Suprapubic skin (tissue), 4 donors: ENCODE measurements around the gene P4HA1. TPM values are rescaled to one million over a fixed set of nuclear protein-coding genes. Genes with fewer than 3 reads are reported as not detected.

Experiments used
- DNase-seq, 2 donors: peaks; one replicate each; pipeline ENCODE4 v3.0.0-alpha.2; 2019; ENCODE audit warnings: low spot score in 2 of 2
- H3K27ac ChIP-seq: fragments of 200-600 bp; sonication (generic); one replicate; pipeline ENCODE4 v1.5.1; 2019
- H3K27me3 ChIP-seq: fragments of 200-600 bp; sonication (generic); one replicate; pipeline ENCODE4 v1.5.1; 2019
- H3K36me3 ChIP-seq: fragments of 200-600 bp; sonication (generic); one replicate; pipeline ENCODE4 v1.5.1; 2019
- H3K4me1 ChIP-seq: fragments of 200-600 bp; sonication (generic); one replicate; pipeline ENCODE4 v1.5.1; 2019
- H3K4me3 ChIP-seq: fragments of 200-600 bp; sonication (generic); one replicate; pipeline ENCODE4 v1.5.1; 2019; ENCODE audit warnings: mild to moderate bottlenecking
- H3K9me3 ChIP-seq: fragments of 200-600 bp; sonication (generic); one replicate; pipeline ENCODE4 v1.5.1; 2019
- EP300 ChIP-seq: sonication (generic); formaldehyde crosslinking; IDR thresholded peaks from one replicate; pipeline ENCODE4 v1.6.1; 2017; ENCODE audit warnings: antibody characterized with exemption
- POLR2A ChIP-seq, 2 donors: fragments of 450-650 bp; IDR thresholded peaks; one replicate each; pipeline ENCODE4 v1.6.1; 2017; ENCODE audit warnings: antibody characterized with exemption in 2 of 2, mild to moderate bottlenecking in 2 of 2, moderate library complexity in 2 of 2
- POLR2AphosphoS5 ChIP-seq, 3 donors: sonication (generic); formaldehyde crosslinking; IDR thresholded peaks; one replicate each; pipeline ENCODE4 v1.6.1; 2017; ENCODE audit warnings: antibody characterized with exemption in 3 of 3
- WGBS: methylation state at CpG from one replicate; pipeline ENCODE4 v1.1.5; 2018; 5-methylcytosine and 5-hydroxymethylcytosine counted together
- total RNA-seq, 4 donors: library from RNA; depleted of rRNA; stranded (reverse); fragments of >200 nt; gene quantifications; one replicate each; pipeline ENCODE4 v1.1.0, GENCODE V29; 2016
- TF ChIP-seq, protein P1 (sequence below), 2 donors: fragments of 200-600 bp in 1 of 2; fragments of 450-650 bp in 1 of 2; sonication (generic) in 1 of 2; IDR thresholded peaks; one replicate each; pipeline ENCODE4 v1.5.1; 2016 to 2019; ENCODE audit warnings: antibody characterized with exemption in 2 of 2, mild to moderate bottlenecking in 1 of 2, moderate library complexity in 1 of 2

The P4HA1 gene
- total RNA-seq, 4 donors from 2014 or later: 10.6 to 19.5 (median 16.0) TPM

- WGBS: 94% methylated on average over 2 of the region's 2 CpGs
- Histone ChIP-seq H3K9me3 (no peaks in the 10 kb centered on the region), H3K27ac (no peak overlapping the region), H3K4me1 (no peaks in the 10 kb centered on the region), H3K27me3 (no peaks in the 10 kb centered on the region), H3K36me3 (peaks cover 46% of the 10 kb centered on the region), H3K4me3 (no peak overlapping the region)
- DNase-seq: no peak
- no peak for TF ChIP-seq EP300
- no peak for TF ChIP-seq POLR2A (IDR thresholded peaks at IDR 0.05)
- TF ChIP-seq POLR2AphosphoS5 (IDR thresholded peaks at IDR 0.05): no peak
- TF ChIP-seq, protein P1, sequence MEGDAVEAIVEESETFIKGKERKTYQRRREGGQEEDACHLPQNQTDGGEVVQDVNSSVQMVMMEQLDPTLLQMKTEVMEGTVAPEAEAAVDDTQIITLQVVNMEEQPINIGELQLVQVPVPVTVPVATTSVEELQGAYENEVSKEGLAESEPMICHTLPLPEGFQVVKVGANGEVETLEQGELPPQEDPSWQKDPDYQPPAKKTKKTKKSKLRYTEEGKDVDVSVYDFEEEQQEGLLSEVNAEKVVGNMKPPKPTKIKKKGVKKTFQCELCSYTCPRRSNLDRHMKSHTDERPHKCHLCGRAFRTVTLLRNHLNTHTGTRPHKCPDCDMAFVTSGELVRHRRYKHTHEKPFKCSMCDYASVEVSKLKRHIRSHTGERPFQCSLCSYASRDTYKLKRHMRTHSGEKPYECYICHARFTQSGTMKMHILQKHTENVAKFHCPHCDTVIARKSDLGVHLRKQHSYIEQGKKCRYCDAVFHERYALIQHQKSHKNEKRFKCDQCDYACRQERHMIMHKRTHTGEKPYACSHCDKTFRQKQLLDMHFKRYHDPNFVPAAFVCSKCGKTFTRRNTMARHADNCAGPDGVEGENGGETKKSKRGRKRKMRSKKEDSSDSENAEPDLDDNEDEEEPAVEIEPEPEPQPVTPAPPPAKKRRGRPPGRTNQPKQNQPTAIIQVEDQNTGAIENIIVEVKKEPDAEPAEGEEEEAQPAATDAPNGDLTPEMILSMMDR (IDR thresholded peaks at IDR 0.05): no peak
Measured at GRCh38 chr10:73054286-73054685, 42.4 kb downstream of the P4HA1 start.

- WGBS: 76% methylated on average over 4 of the region's 4 CpGs
- DNase-seq: no peak
- Histone ChIP-seq H3K27me3 (no peaks in the 10 kb centered on the region), H3K4me1 (no peaks in the 10 kb centered on the region), H3K4me3 (no peak overlapping the region), H3K36me3 (peaks cover 52% of the 10 kb centered on the region), H3K27ac (no peak overlapping the region), H3K9me3 (no peaks in the 10 kb centered on the region)
- TF ChIP-seq, protein P1 (IDR thresholded peaks at IDR 0.05): no peak
- TF ChIP-seq POLR2AphosphoS5 (IDR thresholded peaks at IDR 0.05) (no peak), EP300 (no peak), POLR2A (IDR thresholded peaks at IDR 0.05) (no peak)
Measured at GRCh38 chr10:73053275-73053674, 43.4 kb downstream of the P4HA1 start.

DNA sequence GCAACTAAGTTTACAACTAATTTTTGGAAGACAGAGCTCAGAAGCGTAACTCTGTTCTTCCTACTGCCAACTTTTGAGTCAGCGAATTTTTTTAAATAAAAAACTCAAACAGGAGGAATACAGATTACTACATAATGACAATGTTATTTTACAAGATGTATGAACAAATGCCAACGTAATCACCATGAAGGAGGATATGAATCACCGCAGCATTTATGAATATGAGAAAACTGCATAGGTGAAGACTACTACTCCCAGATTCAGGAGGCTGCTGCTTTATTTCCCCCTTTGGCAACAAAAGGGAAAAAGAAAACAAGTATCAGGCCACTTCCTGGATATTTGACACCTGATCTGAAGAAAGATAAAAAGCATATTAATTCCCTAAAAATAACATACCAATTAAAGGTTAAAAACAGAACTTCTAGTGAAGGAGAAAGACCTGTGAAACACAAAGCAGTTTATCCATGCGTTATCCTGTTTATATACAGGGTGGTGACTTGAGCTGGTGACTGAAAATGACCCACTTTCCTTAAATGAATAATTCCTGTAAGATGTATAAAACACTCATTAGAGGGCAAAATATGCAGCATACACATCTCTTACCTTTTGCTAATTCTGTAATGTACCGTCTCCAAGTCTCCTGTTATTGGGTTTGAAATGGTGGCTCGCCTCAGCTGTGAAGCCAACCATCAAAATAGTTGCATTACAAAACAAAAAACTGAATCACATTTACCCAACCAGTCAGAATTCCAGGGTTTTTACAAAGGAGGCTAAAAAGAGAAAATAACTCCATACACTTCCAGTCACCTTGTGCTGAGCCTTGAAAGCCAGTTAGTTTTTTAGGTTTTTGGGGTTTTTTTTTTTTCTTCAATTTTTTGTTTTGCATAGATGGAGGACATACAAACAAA lies 52.0 kb downstream of the P4HA1 start:
- Histone ChIP-seq H3K27me3 (no peaks in the 10 kb centered on the region), H3K36me3 (peaks cover 13% of the 10 kb centered on the region), H3K27ac (peak overlapping the region; percentile 18), H3K4me1 (peaks cover 9% of the 10 kb centered on the region), H3K9me3 (no peaks in the 10 kb centered on the region), H3K4me3 (no peak overlapping the region)
- TF ChIP-seq, protein P1 (IDR thresholded peaks at IDR 0.05): no peak
- no peak for TF ChIP-seq EP300
- TF ChIP-seq POLR2A (IDR thresholded peaks at IDR 0.05): no peak
- TF ChIP-seq POLR2AphosphoS5 (IDR thresholded peaks at IDR 0.05): no peak
- WGBS: 50% methylated on average over 7 of the region's 7 CpGs
- DNase-seq: no peak

- H3K4me1 ChIP-seq: peaks cover 9% of the 10 kb centered on the region
- no peak overlapping the region for H3K4me3 ChIP-seq
- peak overlapping the region; percentile 18 for H3K27ac ChIP-seq
- H3K9me3 ChIP-seq: no peaks in the 10 kb centered on the region
- H3K27me3 ChIP-seq: no peaks in the 10 kb centered on the region
- no peak for DNase-seq
- H3K36me3 ChIP-seq: peaks cover 8% of the 10 kb centered on the region
- TF ChIP-seq, protein P1 (IDR thresholded peaks at IDR 0.05): no peak
- TF ChIP-seq POLR2AphosphoS5 (IDR thresholded peaks at IDR 0.05) (no peak), EP300 (no peak), POLR2A (IDR thresholded peaks at IDR 0.05) (no peak)
- 84% methylated on average over 2 of the region's 2 CpGs for WGBS
Measured at GRCh38 chr10:73043766-73044377, 52.8 kb downstream of the P4HA1 start.

GRCh38 chr10:73043319-73043718 lies 53.3 kb downstream of the P4HA1 start:
- H3K27me3 ChIP-seq: no peaks in the 10 kb centered on the region
- H3K4me1 ChIP-seq: peaks cover 9% of the 10 kb centered on the region
- no peak overlapping the region for H3K4me3 ChIP-seq
- TF ChIP-seq POLR2A (IDR thresholded peaks at IDR 0.05): no peak
- TF ChIP-seq, protein P1 (IDR thresholded peaks at IDR 0.05): no peak
- no peak for TF ChIP-seq POLR2AphosphoS5 (IDR thresholded peaks at IDR 0.05)
- TF ChIP-seq EP300: no peak
- WGBS: 94% methylated on average over 1 of the region's 1 CpG
- peaks cover 6% of the 10 kb centered on the region for H3K36me3 ChIP-seq
- no peak overlapping the region for H3K27ac ChIP-seq
- no peak for DNase-seq
- H3K9me3 ChIP-seq: no peaks in the 10 kb centered on the region
